Body of pancreas (tissue), 4 donors: Measurements from ENCODE around the gene RUNX2. TPM values are rescaled to one million over a fixed set of nuclear protein-coding genes. Genes with fewer than 3 reads are reported as not detected.

Source experiments
- ATAC-seq: fragments of 150-250 bp; one replicate; pipeline ENCODE4 v1.9.1; 2016
- DNase-seq, 4 donors: peaks; one replicate each; pipeline ENCODE4 v3.0.0-alpha.2; 2019
- H3K27ac ChIP-seq, 4 donors: fragments of 200-600 bp; sonication (generic); 1 replicate in 3 of 4; 2 replicates in 1 of 4; pipeline versions ENCODE4 v1.5.1 to v1.6.1; 2016 to 2019; ENCODE audit warnings: mild to moderate bottlenecking in 1 of 4, mixed read lengths in 1 of 4, moderate library complexity in 1 of 4
- H3K27me3 ChIP-seq, 2 donors: fragments of 200-600 bp; sonication (generic); one replicate each; pipeline ENCODE4 v1.6.0; 2016; ENCODE audit warnings: mild to moderate bottlenecking in 1 of 2
- H3K36me3 ChIP-seq, 2 donors: fragments of 200-600 bp; sonication (generic); replicated peaks in 1 of 2; 2 replicates each; pipeline ENCODE4 v1.5.1; 2016; ENCODE audit warnings: low read depth in 2 of 2; ENCODE audit not compliant: insufficient read depth in 1 of 2
- H3K4me1 ChIP-seq: fragments of 200-600 bp; sonication (generic); one replicate; pipeline ENCODE4 v1.6.0; 2016
- H3K4me3 ChIP-seq, 2 donors: fragments of 200-600 bp; sonication (generic); 1 replicate in 1 of 2; 2 replicates in 1 of 2; pipeline ENCODE4 v1.5.1; 2016 to 2019
- H3K9me3 ChIP-seq, 3 donors: fragments of 200-600 bp; sonication (generic); 1 replicate in 2 of 3; 2 replicates in 1 of 3; pipeline ENCODE4 v1.5.1; 2016
- POLR2A ChIP-seq, 3 donors: fragments of 450-650 bp; IDR thresholded peaks; one replicate each; pipeline ENCODE4 v1.6.1; 2016; ENCODE audit warnings: antibody characterized with exemption in 3 of 3, mild to moderate bottlenecking in 2 of 3
- WGBS, 2 donors: methylation state at CpG; one replicate each; pipeline ENCODE4 v1.1.5; 2017; 5-methylcytosine and 5-hydroxymethylcytosine counted together
- intact Hi-C: fragments of 100-400 bp; cut with DNase I; formaldehyde crosslinking; loops from one replicate; pipeline ENCODE4 v1.15.1; 2023
- total RNA-seq, 2 donors: library from RNA; depleted of rRNA; stranded (reverse); fragments of >200 nt; gene quantifications; one replicate each; pipeline ENCODE4 v1.1.0, GENCODE V29; 2016
- TF ChIP-seq, protein P1 (sequence below), 7 experiments: fragments of 450-650 bp in 4 of 7; fragments of 200-600 bp in 3 of 7; sonication (generic) in 3 of 7; IDR thresholded peaks; one replicate each; pipeline ENCODE4 v1.5.1; 2016 to 2019; ENCODE audit warnings: antibody characterized with exemption in 7 of 7

Gene RUNX2
- total RNA-seq, 2 donors from 2014 or later = 0.33 to 1.0 TPM

DNA sequence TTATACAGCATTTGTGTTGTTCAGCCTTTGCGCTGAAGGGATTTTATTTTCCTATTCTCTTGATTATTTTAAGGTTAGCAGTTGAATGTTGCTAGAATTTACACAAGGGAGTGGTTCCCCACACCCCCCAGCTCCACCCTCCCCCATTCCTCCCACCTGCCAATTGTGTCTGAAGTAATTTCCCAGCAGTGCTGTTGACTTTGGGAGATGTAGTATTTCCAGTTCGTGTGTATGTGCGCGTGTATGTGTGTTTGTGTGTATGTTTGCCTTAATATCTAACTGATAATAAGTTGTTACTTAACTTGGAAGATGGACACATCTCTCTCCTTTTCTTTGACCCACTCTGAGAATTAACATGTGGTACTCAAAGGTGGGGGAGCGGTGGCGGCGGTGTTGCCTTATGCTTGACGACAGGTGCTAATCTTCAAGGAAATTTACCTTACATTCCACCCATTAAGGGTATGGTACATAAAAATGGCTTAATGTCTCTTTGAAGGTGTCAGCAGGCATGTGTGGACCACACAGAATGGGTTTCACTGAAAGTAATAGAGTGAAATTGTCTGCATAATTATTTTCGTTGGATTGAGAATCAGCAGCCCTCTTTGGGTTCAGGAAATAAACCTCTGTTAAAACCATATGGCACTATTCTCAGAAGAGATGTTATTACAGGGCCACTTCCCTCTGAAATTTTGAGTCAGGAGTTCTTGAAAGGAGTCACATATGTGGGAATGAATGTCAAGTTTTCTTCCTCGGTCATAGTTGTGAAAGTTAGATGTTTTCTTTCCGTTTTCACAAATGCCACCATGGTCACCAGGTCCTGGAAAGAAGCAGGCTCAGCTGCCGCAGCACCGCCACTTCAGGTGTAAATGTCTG, 145.2 kb downstream of the RUNX2 start:
- Histone ChIP-seq H3K27me3 (no peaks in the 10 kb centered on the region), H3K9me3 (no peaks in the 10 kb centered on the region), H3K27ac (peak overlapping the region in 1 of 4 donors; percentile 48), H3K4me1 (peaks cover 14% of the 10 kb centered on the region), H3K4me3 (no peak overlapping the region), H3K36me3 (no peaks in the 10 kb centered on the region)
- intact Hi-C loops = no loop called here
- TF ChIP-seq POLR2A (IDR thresholded peaks at IDR 0.05) = no peak
- TF ChIP-seq, protein P1, sequence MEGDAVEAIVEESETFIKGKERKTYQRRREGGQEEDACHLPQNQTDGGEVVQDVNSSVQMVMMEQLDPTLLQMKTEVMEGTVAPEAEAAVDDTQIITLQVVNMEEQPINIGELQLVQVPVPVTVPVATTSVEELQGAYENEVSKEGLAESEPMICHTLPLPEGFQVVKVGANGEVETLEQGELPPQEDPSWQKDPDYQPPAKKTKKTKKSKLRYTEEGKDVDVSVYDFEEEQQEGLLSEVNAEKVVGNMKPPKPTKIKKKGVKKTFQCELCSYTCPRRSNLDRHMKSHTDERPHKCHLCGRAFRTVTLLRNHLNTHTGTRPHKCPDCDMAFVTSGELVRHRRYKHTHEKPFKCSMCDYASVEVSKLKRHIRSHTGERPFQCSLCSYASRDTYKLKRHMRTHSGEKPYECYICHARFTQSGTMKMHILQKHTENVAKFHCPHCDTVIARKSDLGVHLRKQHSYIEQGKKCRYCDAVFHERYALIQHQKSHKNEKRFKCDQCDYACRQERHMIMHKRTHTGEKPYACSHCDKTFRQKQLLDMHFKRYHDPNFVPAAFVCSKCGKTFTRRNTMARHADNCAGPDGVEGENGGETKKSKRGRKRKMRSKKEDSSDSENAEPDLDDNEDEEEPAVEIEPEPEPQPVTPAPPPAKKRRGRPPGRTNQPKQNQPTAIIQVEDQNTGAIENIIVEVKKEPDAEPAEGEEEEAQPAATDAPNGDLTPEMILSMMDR (IDR thresholded peaks at IDR 0.05) = no peak
- WGBS, 2 donors = 44 to 48% methylated on average over 13 of the region's 13 CpGs
- ATAC-seq (peak; percentile 90), DNase-seq (peak; percentile 26 to 61 (median 32))

GRCh38 chr6:45474376-45474775, 146.2 kb downstream of the RUNX2 start:
- DNase-seq = no peak
- TF ChIP-seq, protein P1 (IDR thresholded peaks at IDR 0.05) = no peak
- no peak for TF ChIP-seq POLR2A (IDR thresholded peaks at IDR 0.05)
- no peak for ATAC-seq
- 42 to 46% methylated on average over 2 of the region's 2 CpGs for WGBS, 2 donors
- intact Hi-C loops = no loop called here
- peaks cover 14% of the 10 kb centered on the region for H3K4me1 ChIP-seq
- H3K36me3 ChIP-seq = no peaks in the 10 kb centered on the region
- no peaks in the 10 kb centered on the region for H3K27me3 ChIP-seq
- H3K9me3 ChIP-seq = no peaks in the 10 kb centered on the region
- no peak overlapping the region for H3K4me3 ChIP-seq
- no peak overlapping the region for H3K27ac ChIP-seq

- H3K4me3 ChIP-seq = no peak overlapping the region
- H3K9me3 ChIP-seq = no peaks in the 10 kb centered on the region
Observed at GRCh38 chr6:45476341-45476740, 148.2 kb downstream of the RUNX2 start.

GRCh38 chr6:45477278-45477677, 149.1 kb downstream of the RUNX2 start:
- Histone ChIP-seq H3K9me3 (no peaks in the 10 kb centered on the region), H3K4me1 (peaks cover 14% of the 10 kb centered on the region), H3K4me3 (no peak overlapping the region), H3K27ac (no peak overlapping the region), H3K36me3 (no peaks in the 10 kb centered on the region), H3K27me3 (no peaks in the 10 kb centered on the region)
- DNase-seq = no peak
- TF ChIP-seq POLR2A (IDR thresholded peaks at IDR 0.05) = no peak
- TF ChIP-seq, protein P1 (IDR thresholded peaks at IDR 0.05) = no peak
- WGBS, 2 donors = 60 to 80% methylated on average over 2 of the region's 2 CpGs
- intact Hi-C loops = no loop called here
- no peak for ATAC-seq

More at GRCh38 chr6:45476341-45476740, 148.2 kb downstream of the RUNX2 start:
- WGBS, 2 donors = 85 to 90% methylated on average over 2 of the region's 2 CpGs
- TF ChIP-seq POLR2A (IDR thresholded peaks at IDR 0.05) = no peak
- TF ChIP-seq, protein P1 (IDR thresholded peaks at IDR 0.05) = no peak
- H3K27ac ChIP-seq = no peak overlapping the region
- ATAC-seq = no peak
- DNase-seq = no peak
- H3K36me3 ChIP-seq = no peaks in the 10 kb centered on the region
- peaks cover 14% of the 10 kb centered on the region for H3K4me1 ChIP-seq
- intact Hi-C loops = no loop called here
- no peaks in the 10 kb centered on the region for H3K27me3 ChIP-seq
